Peyer's patch (tissue), 4 donors: ENCODE results near the gene NUP50. TPM values are rescaled to one million over a fixed set of nuclear protein-coding genes. Genes with fewer than 3 reads are reported as not detected.

Source experiments
- DNase-seq, 3 donors: peaks; one replicate each; pipeline ENCODE4 v3.0.0-alpha.2; 2017 to 2019
- H3K27ac ChIP-seq, 4 donors: fragments of 200-600 bp; sonication (generic); one replicate each; pipeline ENCODE4 v1.5.1; 2016 to 2019
- H3K27me3 ChIP-seq, 2 donors: fragments of 200-600 bp; sonication (generic); one replicate each; pipeline ENCODE4 v1.5.1; 2019
- H3K36me3 ChIP-seq, 3 donors: fragments of 200-600 bp; sonication (generic); one replicate each; pipeline ENCODE4 v1.5.1; 2016 to 2019
- H3K4me1 ChIP-seq, 4 donors: fragments of 200-600 bp; sonication (generic); one replicate each; pipeline ENCODE4 v1.5.1; 2016 to 2019
- H3K4me3 ChIP-seq, 4 donors: fragments of 200-600 bp; sonication (generic); 1 replicate in 3 of 4; 2 replicates in 1 of 4; pipeline ENCODE4 v1.5.1; 2016 to 2019; ENCODE audit warnings: mild to moderate bottlenecking in 1 of 4
- H3K9me3 ChIP-seq, 4 donors: fragments of 200-600 bp; sonication (generic); one replicate each; pipeline ENCODE4 v1.5.1; 2016 to 2019; ENCODE audit warnings: mild to moderate bottlenecking in 1 of 4
- POLR2A ChIP-seq, 2 donors: fragments of 450-650 bp; IDR thresholded peaks; one replicate each; pipeline ENCODE4 v1.5.1; 2017; ENCODE audit warnings: antibody characterized with exemption in 2 of 2, mild to moderate bottlenecking in 2 of 2, moderate library complexity in 2 of 2
- total RNA-seq, 4 donors: library from RNA; depleted of rRNA; stranded (reverse); fragments of >200 nt; gene quantifications; one replicate each; pipeline ENCODE4 v1.1.0, GENCODE V29; 2016
- TF ChIP-seq, protein P1 (sequence below), 6 experiments: fragments of 450-650 bp in 4 of 6; fragments of 200-600 bp in 2 of 6; sonication (generic) in 1 of 6; IDR thresholded peaks; one replicate each; pipeline ENCODE4 v1.5.1; 2017 to 2019; ENCODE audit warnings: antibody characterized with exemption in 6 of 6, mild to moderate bottlenecking in 3 of 6, moderate library complexity in 1 of 6

Gene NUP50
- total RNA-seq, 4 donors from 2014 or later: 67.8 to 96.8 (median 75.8) TPM

DNA sequence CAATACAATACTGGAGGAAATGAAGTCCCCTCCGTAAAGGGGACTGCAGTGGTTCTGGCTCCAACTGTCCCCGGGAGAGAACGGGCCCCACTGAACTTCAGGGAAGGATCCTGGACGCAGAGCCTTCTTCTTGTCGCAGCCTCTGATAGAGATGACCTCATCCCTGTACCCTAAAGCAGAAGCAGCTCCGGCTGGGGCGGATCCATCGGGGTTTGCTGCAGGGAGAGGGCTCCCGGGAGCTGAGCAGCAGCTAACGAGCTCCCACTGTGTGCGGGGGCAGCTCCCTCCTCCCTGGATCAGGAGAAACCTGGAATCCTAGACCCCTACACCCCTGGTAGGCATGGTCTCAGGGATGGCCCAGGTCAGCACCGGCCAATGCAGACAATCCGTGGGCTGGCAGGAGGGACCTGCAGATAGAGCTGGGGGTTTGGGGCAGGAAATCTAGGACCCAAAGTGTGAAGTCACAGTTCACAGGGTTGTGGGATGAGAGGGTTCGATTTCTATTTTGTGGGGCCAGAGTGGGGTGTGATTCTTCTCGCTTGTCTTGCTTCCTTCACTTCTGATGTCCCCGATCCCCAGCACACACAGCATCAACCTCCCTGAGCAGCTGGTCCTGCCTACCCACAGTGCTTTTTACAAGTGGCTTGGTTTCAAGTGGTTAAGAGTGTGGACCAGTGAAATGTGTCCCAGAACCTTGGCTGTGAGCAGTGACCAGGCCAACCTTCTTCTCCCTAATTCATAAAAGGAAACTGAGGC lies 64.1 kb downstream of the NUP50 start:
- Histone ChIP-seq H3K36me3 (no peaks in the 10 kb centered on the region), H3K27me3 (no peaks in the 10 kb centered on the region), H3K27ac (no peak overlapping the region), H3K9me3 (no peaks in the 10 kb centered on the region), H3K4me1 (peaks cover 0 to 16% (median 5%) of the 10 kb centered on the region in 4 donors), H3K4me3 (no peak overlapping the region)
- DNase-seq: no peak
- TF ChIP-seq POLR2A (IDR thresholded peaks at IDR 0.05): no peak
- TF ChIP-seq, protein P1, sequence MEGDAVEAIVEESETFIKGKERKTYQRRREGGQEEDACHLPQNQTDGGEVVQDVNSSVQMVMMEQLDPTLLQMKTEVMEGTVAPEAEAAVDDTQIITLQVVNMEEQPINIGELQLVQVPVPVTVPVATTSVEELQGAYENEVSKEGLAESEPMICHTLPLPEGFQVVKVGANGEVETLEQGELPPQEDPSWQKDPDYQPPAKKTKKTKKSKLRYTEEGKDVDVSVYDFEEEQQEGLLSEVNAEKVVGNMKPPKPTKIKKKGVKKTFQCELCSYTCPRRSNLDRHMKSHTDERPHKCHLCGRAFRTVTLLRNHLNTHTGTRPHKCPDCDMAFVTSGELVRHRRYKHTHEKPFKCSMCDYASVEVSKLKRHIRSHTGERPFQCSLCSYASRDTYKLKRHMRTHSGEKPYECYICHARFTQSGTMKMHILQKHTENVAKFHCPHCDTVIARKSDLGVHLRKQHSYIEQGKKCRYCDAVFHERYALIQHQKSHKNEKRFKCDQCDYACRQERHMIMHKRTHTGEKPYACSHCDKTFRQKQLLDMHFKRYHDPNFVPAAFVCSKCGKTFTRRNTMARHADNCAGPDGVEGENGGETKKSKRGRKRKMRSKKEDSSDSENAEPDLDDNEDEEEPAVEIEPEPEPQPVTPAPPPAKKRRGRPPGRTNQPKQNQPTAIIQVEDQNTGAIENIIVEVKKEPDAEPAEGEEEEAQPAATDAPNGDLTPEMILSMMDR (IDR thresholded peaks at IDR 0.05): no peak

DNA sequence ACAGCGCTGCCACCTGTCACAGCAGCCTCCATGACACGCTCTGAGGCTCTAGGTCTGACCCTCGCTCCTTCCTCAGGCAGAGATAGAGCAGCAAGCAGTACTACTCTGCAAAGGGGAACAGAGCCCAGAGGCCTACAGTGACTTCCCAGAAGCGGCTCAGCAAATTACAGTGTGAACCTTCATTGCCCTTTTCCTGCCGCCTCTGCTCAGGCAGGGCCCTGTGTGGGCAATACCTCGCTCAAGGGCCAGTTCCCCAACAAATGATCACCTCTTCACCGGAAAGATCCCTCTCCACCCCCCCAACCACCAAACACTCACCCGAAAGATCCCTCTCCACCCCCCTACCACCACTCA lies 64.7 kb downstream of the NUP50 start:
- H3K27ac ChIP-seq: no peak overlapping the region
- DNase-seq: no peak
- TF ChIP-seq, protein P1 (IDR thresholded peaks at IDR 0.05): no peak
- TF ChIP-seq POLR2A (IDR thresholded peaks at IDR 0.05): no peak

DNA sequence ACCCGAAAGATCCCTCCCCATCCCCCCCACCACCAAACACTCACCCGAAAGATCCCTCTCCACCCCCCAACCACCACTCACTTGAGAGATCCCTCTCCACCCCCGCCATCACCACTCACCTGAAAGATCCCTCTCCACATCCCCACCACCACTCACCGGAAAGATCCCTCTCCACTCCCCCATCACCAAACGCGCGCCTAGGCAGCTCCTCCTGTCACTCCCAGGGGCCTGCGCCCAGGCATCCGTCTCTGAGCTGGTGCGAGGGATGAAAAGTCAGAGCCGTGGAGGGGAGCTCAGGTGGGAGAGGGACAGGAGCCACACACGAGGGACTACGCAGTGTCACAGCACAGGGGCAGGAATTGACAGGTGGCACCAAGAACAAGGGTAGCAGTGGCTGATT lies 65.5 kb downstream of the NUP50 start:
- Histone ChIP-seq H3K4me3 (no peak overlapping the region), H3K9me3 (no peaks in the 10 kb centered on the region), H3K36me3 (no peaks in the 10 kb centered on the region), H3K27ac (no peak overlapping the region), H3K27me3 (no peaks in the 10 kb centered on the region), H3K4me1 (peaks cover 0 to 11% (median 0%) of the 10 kb centered on the region in 4 donors)
- DNase-seq: no peak
- no peak for TF ChIP-seq POLR2A (IDR thresholded peaks at IDR 0.05)
- TF ChIP-seq, protein P1 (IDR thresholded peaks at IDR 0.05): no peak

More for the DNA sequence above, 64.7 kb downstream of the NUP50 start:
- Histone ChIP-seq H3K4me1 (peaks cover 0 to 13% (median 2%) of the 10 kb centered on the region in 4 donors), H3K9me3 (no peaks in the 10 kb centered on the region), H3K36me3 (no peaks in the 10 kb centered on the region), H3K27me3 (no peaks in the 10 kb centered on the region), H3K4me3 (no peak overlapping the region)

DNA sequence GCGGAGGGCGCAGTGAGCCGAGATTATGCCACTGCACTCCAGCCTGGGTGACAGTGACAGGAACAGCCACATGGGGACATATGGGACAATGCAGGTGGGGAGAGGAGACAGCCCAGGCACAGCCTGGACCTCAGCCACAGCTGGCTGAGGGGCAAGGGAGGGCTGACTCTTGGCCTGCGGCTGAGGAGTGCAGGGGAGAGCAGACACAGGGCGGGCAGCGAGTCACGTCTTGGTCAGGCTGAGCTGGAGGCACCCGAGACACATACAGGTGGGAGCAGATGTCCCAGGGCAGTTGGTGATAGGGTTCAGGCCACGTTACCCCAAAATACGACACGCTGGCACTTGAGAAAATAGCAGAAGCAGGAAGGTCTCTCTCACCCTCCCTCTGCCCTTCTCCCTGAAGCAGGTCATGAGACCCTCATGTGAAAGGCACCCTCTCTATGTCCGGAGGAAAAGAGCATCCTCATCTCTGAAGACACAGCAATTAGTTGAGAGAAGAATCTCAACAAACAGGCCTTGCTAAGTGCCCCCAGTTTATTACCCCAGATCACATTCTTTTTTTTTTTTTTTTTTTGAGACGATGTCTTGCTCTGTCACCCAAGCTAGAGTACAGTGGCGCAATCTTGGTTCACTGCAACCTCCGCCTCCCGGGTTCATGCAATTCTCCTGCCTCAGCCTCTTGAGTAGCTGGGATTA lies 66.4 kb downstream of the NUP50 start:
- Histone ChIP-seq H3K27me3 (no peaks in the 10 kb centered on the region), H3K9me3 (no peaks in the 10 kb centered on the region), H3K4me1 (peaks cover 0 to 11% (median 0%) of the 10 kb centered on the region in 4 donors), H3K27ac (no peak overlapping the region), H3K4me3 (no peak overlapping the region), H3K36me3 (no peaks in the 10 kb centered on the region)
- no peak for TF ChIP-seq POLR2A (IDR thresholded peaks at IDR 0.05)
- TF ChIP-seq, protein P1 (IDR thresholded peaks at IDR 0.05): no peak
- no peak for DNase-seq

DNA sequence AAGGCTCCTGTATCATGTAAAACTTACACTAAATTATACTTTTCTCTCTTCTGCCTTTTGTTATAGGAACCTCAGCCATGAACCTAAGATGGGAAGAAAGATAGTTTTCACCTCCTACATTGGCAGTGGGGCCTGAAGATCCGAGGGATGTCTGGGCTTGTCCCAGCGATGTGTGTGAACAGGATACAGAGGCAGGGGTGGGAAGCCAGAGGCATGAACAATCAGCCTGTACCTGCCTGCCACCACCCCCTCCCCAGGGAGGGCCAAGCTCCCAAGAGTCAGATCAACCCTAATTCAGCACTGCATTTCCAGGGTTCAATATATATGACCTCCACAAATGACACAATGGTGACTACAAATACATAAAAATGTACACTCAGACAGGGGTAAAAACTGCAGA lies 67.6 kb downstream of the NUP50 start:
- TF ChIP-seq, protein P1 (IDR thresholded peaks at IDR 0.05): no peak
- no peak for TF ChIP-seq POLR2A (IDR thresholded peaks at IDR 0.05)
- Histone ChIP-seq H3K27me3 (no peaks in the 10 kb centered on the region), H3K4me1 (peaks cover 0 to 10% (median 3%) of the 10 kb centered on the region in 4 donors), H3K4me3 (no peak overlapping the region), H3K27ac (no peak overlapping the region), H3K9me3 (no peaks in the 10 kb centered on the region), H3K36me3 (no peaks in the 10 kb centered on the region)
- DNase-seq: no peak
